AG04449 (cell line): ENCODE measurements around the gene ACSM6.

ENCODE experiments used
- CTCF ChIA-PET: fragments of 350-600 bp; formaldehyde crosslinking; extraction: SDS; loops from one replicate; lab custom pipeline; 2021; ENCODE audit warnings: antibody characterized with exemption; lab: Yijun Ruan, JAX
- POLR2A ChIA-PET: fragments of 400-600, 350-600 bp; formaldehyde crosslinking; extraction: SDS; loops from one replicate; lab custom pipeline; 2020; ENCODE audit warnings: antibody characterized with exemption, inconsistent platforms; lab: Yijun Ruan, JAX
- DNase-seq: peaks from one replicate; pipeline ENCODE4 v3.0.0-alpha.2; 2010; ENCODE audit warnings: low read depth, low spot score
- H3K4me3 ChIP-seq: 2 replicates; pipeline ENCODE4 v1.5.1; 2011; ENCODE audit warnings: low read depth, mild to moderate bottlenecking, control low read depth, low read length
- TF ChIP-seq, protein P1 (sequence below): IDR thresholded peaks from one replicate; pipeline ENCODE4 v1.5.1; 2011; ENCODE audit warnings: mild to moderate bottlenecking, moderate library complexity, low read length, control low read depth, inconsistent platforms; ENCODE audit not compliant: insufficient read depth; ENCODE audit errors: missing control alignments

ACSM6 gene

DNA sequence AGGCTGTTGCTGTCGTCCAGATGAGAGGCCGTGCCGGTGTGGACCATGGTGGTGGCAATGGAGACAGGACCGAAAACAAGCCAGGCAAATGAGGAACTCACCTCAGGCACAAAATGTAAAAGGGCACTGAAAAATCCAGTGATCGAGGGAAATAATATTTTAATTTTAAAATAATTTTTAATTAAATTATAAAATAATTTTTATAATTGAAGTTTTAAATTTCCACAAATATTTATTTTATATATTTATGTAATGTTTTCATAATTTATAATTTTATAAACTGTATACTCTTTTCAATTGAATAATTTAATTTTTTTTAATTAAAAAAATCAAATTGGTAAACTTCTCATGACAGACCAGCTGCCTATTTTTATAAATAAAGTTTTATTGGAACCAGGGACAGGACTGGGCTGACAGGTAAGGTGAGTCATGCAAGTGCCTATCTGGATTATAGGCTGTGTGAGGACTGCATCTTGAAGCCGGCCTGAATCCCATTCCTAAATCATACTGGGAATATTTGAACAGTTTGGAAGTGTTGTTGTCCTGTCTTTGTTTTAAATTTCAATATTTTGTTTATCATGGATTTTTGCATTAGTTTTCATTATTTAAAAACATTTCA, 15.6 kb downstream of the ACSM6 start:
- TF ChIP-seq, protein P1, sequence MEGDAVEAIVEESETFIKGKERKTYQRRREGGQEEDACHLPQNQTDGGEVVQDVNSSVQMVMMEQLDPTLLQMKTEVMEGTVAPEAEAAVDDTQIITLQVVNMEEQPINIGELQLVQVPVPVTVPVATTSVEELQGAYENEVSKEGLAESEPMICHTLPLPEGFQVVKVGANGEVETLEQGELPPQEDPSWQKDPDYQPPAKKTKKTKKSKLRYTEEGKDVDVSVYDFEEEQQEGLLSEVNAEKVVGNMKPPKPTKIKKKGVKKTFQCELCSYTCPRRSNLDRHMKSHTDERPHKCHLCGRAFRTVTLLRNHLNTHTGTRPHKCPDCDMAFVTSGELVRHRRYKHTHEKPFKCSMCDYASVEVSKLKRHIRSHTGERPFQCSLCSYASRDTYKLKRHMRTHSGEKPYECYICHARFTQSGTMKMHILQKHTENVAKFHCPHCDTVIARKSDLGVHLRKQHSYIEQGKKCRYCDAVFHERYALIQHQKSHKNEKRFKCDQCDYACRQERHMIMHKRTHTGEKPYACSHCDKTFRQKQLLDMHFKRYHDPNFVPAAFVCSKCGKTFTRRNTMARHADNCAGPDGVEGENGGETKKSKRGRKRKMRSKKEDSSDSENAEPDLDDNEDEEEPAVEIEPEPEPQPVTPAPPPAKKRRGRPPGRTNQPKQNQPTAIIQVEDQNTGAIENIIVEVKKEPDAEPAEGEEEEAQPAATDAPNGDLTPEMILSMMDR, result no peak
- POLR2A ChIA-PET, result no interaction called here
- DNase-seq, result no peak
- CTCF ChIA-PET, result interaction anchor here (0.7 to 3.1 kb wide), 17 partner anchors 8 to 165 kb away, joined by 3 to 28 read pairs (median 6); partner anchors contain the start of gene ACSM6
- H3K4me3 ChIP-seq, result no peak overlapping the region

DNA sequence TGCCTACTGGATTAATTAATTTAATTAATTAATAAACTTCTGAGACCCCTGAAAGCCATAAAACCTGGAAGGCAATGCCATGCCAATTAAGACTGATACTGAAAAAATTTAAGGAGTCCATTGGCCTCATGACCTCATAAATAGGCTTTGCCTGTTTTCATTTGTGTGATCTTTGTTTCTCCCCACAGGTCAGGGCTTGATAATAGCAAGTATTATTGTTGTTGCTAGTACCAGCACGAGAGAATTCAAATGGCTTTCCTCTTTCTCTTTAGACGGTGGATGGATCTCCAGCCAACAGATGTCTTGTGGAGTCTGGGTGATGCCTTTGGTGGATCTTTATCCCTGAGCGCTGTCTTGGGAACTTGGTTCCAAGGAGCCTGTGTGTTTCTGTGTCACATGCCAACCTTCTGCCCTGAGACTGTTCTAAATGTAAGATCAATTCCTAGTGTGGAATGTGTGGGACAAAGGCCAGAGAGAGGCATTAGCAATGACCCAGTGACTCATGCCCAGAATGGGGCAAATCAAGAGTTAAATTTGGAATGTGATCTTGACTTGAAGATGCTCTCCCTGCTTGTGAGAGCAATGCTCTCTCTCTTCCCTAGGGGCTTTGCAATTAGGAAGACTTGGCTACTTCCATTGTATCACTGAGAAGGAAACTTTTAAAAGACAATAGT, 17.7 kb downstream of the ACSM6 start:
- DNase-seq, result no peak
- TF ChIP-seq, protein P1, result no peak
- POLR2A ChIA-PET, result no interaction called here
- CTCF ChIA-PET, result interaction anchor here (1.1 to 3.1 kb wide), 12 partner anchors 10 to 163 kb away, joined by 3 to 28 read pairs (median 12); no protein-coding TSS in a partner anchor
- no peak overlapping the region for H3K4me3 ChIP-seq

DNA sequence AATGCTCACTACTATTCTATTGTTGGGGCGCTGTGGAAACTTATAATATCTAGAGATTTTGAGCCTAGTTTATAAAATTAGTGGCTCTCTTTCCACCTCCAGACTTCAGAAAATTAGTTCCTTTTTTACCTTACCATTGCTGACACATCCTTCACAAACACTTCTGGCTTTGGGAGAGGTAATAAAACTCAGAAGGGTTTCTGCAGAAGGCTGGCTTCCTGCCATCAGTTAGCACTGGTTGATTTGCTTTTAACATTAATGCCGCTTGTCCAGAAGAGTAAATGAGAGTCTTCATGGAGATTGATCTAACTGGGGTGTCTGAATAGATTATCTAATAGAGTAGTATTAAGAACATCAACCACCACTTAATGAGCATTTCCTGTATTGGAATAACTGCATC, 20.3 kb downstream of the ACSM6 start:
- TF ChIP-seq, protein P1, result no peak
- CTCF ChIA-PET, result interaction anchor here (1.1 to 2.9 kb wide), 4 partner anchors 21 to 149 kb away, joined by 3 to 15 read pairs (median 8); no protein-coding TSS in a partner anchor
- POLR2A ChIA-PET, result no interaction called here
- DNase-seq, result no peak
- no peak overlapping the region for H3K4me3 ChIP-seq

DNA sequence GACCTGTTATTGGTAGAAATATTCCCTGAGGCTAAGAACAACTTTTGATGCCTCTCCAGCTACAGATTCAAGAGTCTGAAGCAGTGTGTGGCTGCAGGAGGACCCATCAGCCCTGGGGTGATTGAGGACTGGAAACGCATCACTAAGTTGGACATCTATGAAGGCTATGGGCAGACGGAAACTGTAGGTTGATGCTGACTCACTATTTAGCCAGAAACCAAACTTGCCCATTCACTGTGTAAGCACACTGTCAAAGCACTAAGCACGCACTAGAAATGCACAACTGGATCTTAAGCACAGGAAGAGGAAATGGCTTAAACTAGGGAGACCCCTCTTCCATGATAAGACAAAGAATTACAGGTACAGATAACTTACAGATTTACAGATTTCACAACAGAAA, 20.8 kb downstream of the ACSM6 start:
- ChIA-PET POLR2A (no interaction called here), CTCF (interaction anchor here (2.8 to 2.9 kb wide), 2 partner anchors 32 to 149 kb away, joined by 11 to 15 read pairs; no protein-coding TSS in a partner anchor)
- DNase-seq, result no peak
- no peak overlapping the region for H3K4me3 ChIP-seq
- TF ChIP-seq, protein P1, result no peak

DNA sequence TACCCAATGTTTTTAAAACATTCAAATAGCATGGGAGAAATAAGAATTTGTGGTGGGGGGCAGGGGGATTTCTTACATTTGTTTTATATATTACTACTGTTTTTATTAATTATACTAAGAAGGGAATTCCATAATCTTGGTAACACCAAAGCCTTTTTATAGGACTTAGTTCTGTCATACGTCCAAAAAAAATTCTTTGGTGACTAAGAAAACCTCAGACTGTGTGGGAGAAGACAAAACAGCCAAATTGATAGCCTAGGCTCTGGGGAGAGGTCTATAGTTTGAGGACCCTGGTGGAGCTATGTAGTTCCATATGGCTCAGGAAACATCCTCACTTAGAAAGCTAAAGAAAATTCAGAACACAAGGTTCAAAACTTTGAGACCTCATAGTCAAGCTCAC, 23.4 kb downstream of the ACSM6 start:
- CTCF ChIA-PET, result interaction anchor here (0.6 to 3.5 kb wide), 5 partner anchors 10 to 385 kb away, joined by 3 to 14 read pairs (median 4); no protein-coding TSS in a partner anchor
- TF ChIP-seq, protein P1, result no peak
- POLR2A ChIA-PET, result no interaction called here
- no peak overlapping the region for H3K4me3 ChIP-seq
- no peak for DNase-seq

DNA sequence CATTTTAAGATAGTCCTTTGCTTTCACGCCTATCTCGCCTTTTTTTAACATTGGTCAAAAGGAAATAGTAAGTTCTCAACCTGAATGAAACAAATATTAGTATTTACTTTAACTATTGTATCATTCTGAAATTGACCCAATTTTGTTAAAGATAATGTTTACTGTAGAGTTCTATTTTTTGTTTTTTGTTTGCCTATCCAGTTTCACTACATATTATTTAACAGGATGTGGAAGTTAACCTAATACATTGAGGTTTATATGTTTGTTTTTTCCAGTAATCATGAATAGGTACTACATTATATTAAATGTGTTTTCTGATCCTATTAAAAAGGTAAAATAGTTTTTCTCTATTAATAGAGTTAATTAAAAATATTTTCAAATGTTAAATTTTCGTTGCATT, 26.5 kb downstream of the ACSM6 start:
- TF ChIP-seq, protein P1, result no peak
- no peak overlapping the region for H3K4me3 ChIP-seq
- ChIA-PET POLR2A (no interaction called here), CTCF (no interaction called here)
- no peak for DNase-seq
